GM12892 (cell line): ENCODE results near the gene ABAT.
"Not testable (repeated sequence)": the region's sequence is repeated elsewhere in the genome, so short reads cannot be mapped to it uniquely, and the experiment has no call there.

Source experiments
- DNase-seq: peaks from one replicate; pipeline ENCODE4 v3.0.0; 2011; ENCODE audit not compliant: insufficient read length
- FAIRE-seq: peaks from 2 replicates; lab custom pipeline; 2011; peaks lifted over from hg19 to GRCh38; lab: Jason Lieb, UNC
- POLR2A ChIP-seq: IDR thresholded peaks from 2 replicates; pipeline ENCODE4 v1.6.1; 2011; ENCODE audit warnings: low read depth, low read length, control low read depth
- POLR2AphosphoS5 ChIP-seq: IDR thresholded peaks from 2 replicates; pipeline ENCODE4 v1.6.1; 2011; ENCODE audit warnings: low read depth, low read length, control low read depth
- TAF1 ChIP-seq: IDR thresholded peaks from 2 replicates; pipeline ENCODE4 v1.6.1; 2011; ENCODE audit warnings: low read depth, mild to moderate bottlenecking, control low read depth, low read length, borderline replicate concordance

The ABAT gene

GRCh38 chr16:8691728-8692127, 17.3 kb downstream of the ABAT start:
- no peak for DNase-seq
- no peak for FAIRE-seq
- no peak for TF ChIP-seq POLR2A
- no peak for TF ChIP-seq POLR2AphosphoS5
- TF ChIP-seq TAF1: no peak

GRCh38 chr16:8694795-8695728, 20.6 kb downstream of the ABAT start:
- DNase-seq (no peak), FAIRE-seq (no peak)
- TF ChIP-seq TAF1 (no peak), POLR2A (no peak), POLR2AphosphoS5 (no peak)

- FAIRE-seq: no peak
- TF ChIP-seq POLR2A (no peak), POLR2AphosphoS5 (no peak), TAF1 (no peak)
- no peak for DNase-seq
Measured at GRCh38 chr16:8696880-8697279, 22.5 kb downstream of the ABAT start.

- TF ChIP-seq POLR2AphosphoS5: no peak
- TF ChIP-seq TAF1: no peak
- TF ChIP-seq POLR2A: no peak
- no peak for DNase-seq
Measured at GRCh38 chr16:8697965-8698364, 23.5 kb downstream of the ABAT start.

GRCh38 chr16:8703693-8704092, 29.3 kb downstream of the ABAT start:
- no peak for TF ChIP-seq TAF1
- TF ChIP-seq POLR2AphosphoS5: no peak
- TF ChIP-seq POLR2A: no peak
- FAIRE-seq (no peak), DNase-seq (no peak)

More at GRCh38 chr16:8697965-8698364, 23.5 kb downstream of the ABAT start:
- FAIRE-seq: no peak

DNA sequence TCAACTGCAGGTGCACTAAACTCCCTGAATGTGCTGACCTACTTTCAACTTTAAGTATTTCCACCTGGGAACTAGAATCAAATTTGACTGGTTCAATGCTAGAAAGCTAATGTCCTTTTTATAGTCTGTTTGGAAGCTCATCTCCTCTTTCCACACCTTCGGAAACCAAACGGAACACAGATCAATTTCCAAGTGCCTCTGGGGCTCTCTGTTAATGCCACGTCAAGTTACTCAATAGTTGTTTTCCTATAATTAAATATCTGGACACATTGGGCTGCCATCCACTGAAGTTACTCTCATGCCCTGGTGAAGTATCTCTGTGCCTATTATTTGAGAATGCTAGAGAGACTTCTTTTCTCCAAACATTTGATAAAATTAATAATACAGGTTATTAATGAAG, 29.7 kb downstream of the ABAT start:
- FAIRE-seq (no peak), DNase-seq (no peak)
- TF ChIP-seq TAF1: no peak
- TF ChIP-seq POLR2AphosphoS5: no peak
- TF ChIP-seq POLR2A: no peak

GRCh38 chr16:8705100-8705822, 30.8 kb downstream of the ABAT start:
- not testable (repeated sequence) for DNase-seq, FAIRE-seq

DNA sequence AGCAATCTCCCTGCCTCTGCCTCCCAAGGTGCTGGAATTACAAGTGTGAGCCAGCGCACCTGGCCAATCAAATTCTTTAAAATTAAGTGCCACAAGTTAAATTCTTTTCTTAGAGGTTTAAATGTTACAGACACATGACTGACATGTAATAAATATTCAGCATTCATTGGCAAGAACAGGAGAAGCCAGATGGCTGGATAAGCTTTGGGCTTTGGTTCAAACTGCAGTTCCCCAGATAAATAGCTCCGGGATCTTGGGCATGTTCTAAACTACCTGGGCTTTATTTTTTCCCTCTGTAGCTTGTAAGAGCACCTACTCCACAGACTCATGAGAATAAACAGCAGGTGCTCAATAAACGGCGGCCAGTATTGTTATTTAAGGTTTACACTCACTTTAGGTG, 34.1 kb downstream of the ABAT start:
- no peak for DNase-seq
- no peak for FAIRE-seq
- TF ChIP-seq POLR2A (no peak), TAF1 (no peak), POLR2AphosphoS5 (no peak)

GRCh38 chr16:8712589-8713361, 38.4 kb downstream of the ABAT start:
- DNase-seq: no peak
- TF ChIP-seq POLR2A (no peak), POLR2AphosphoS5 (no peak), TAF1 (no peak)
- no peak for FAIRE-seq

DNA sequence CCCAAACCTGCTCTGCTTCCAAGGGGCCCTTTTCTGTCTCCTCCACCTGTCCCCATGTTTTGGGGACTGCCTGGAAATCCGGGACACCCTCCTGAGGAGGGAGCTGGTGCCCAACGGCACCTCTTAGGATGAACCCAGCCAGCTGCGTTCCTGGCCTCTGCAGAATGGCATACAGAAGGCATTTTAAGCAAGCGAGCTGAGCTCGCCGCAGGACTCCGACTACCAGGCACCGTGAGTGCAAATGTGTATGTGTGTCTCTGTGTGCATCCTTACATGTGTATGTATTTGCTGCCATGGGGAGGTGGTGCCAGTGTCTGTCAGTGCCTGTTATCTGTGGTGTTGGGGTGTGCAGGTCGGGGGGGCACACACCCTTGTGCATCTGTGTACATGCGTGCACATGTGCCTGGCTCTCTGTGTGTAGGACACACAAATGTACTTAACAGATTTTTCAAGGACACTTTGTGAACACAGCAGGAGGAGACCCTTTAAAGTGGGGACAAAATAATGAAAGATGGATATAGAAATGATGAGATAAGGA, 39.3 kb downstream of the ABAT start:
- DNase-seq: no peak
- TF ChIP-seq POLR2AphosphoS5 (no peak), POLR2A (no peak), TAF1 (no peak)
- no peak for FAIRE-seq

- no peak for FAIRE-seq
- no peak for DNase-seq
- TF ChIP-seq POLR2A (no peak), TAF1 (no peak), POLR2AphosphoS5 (no peak)
Measured at GRCh38 chr16:8714174-8714573, 39.8 kb downstream of the ABAT start.
